ENCODE measurements around the gene SIGLEC5.

The SIGLEC5 gene

GRCh38 chr19:51587264-51588191 is 42.7 kb downstream of the SIGLEC5 start:
- no peak for DNase-seq

- DNase-seq, result no peak
Measured at GRCh38 chr19:51586799-51587198, 43.4 kb downstream of the SIGLEC5 start.

GRCh38 chr19:51586103-51586728 is 44.0 kb downstream of the SIGLEC5 start:
- DNase-seq, result no peak

- no peak for DNase-seq
Measured at GRCh38 chr19:51576850-51577249, 53.4 kb downstream of the SIGLEC5 start.

GRCh38 chr19:51573331-51573730 is 56.9 kb downstream of the SIGLEC5 start:
- DNase-seq, result no peak

- no peak for DNase-seq
Measured at GRCh38 chr19:51572908-51573307, 57.3 kb downstream of the SIGLEC5 start.

GRCh38 chr19:51572410-51572809 is 57.8 kb downstream of the SIGLEC5 start:
- DNase-seq, result no peak

GRCh38 chr19:51571599-51571998 is 58.6 kb downstream of the SIGLEC5 start:
- no peak for DNase-seq

- peak; percentile 92 for DNase-seq
Measured at GRCh38 chr19:51570962-51571575, 59.1 kb downstream of the SIGLEC5 start, which contains the start of gene ZNF175. ZNF175 (plus strand) TSS chr19:51571283; CDS start chr19:51573330, 2,047 bp downstream.

GRCh38 chr19:51568456-51568855 is 61.7 kb downstream of the SIGLEC5 start:
- no peak for DNase-seq

- DNase-seq, result no peak
Measured at GRCh38 chr19:51567583-51567982, 62.6 kb downstream of the SIGLEC5 start.

- DNase-seq, result no peak
Measured at GRCh38 chr19:51566489-51567100, 63.6 kb downstream of the SIGLEC5 start.

- no peak for DNase-seq
Measured at GRCh38 chr19:51565583-51565982, 64.6 kb downstream of the SIGLEC5 start.

GRCh38 chr19:51564791-51565190 is 65.4 kb downstream of the SIGLEC5 start:
- no peak for DNase-seq
